ENCODE measurements around the gene GADD45B.

Gene GADD45B, protein sequence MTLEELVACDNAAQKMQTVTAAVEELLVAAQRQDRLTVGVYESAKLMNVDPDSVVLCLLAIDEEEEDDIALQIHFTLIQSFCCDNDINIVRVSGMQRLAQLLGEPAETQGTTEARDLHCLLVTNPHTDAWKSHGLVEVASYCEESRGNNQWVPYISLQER

DNA sequence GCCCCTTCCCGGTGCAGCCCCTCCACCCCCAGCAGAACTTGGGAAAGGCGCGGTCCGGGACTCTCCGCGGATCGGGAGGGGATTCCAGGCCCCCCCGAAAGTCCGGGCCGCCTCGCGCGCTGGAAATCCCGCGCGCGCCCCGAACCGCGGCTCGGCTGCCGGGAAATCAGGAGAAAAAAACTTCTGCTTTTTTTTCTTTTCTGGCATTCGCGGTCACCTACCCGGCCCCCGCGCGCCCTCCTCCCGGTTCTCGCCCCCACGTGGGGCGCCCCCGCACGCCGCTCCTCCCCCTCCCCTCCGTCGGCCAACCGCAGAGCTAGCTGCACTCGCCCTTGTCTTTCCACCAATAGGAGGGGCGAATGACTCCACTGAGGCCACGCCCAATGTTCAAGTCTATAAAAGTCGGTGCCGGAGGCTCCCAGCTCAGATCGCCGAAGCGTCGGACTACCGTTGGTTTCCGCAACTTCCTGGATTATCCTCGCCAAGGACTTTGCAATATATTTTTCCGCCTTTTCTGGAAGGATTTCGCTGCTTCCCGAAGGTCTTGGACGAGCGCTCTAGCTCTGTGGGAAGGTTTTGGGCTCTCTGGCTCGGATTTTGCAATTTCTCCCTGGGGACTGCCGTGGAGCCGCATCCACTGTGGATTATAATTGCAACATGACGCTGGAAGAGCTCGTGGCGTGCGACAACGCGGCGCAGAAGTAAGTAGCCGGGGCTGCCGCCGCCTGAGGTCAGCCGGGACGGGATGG, at the start of gene GADD45B:
Gene GADD45B (plus strand): TSS at position 426 of the 749 bp plus-strand sequence. CDS start 232 bp downstream, at position 658.
- DNase-seq (ENCODE audit: low spot score), result peak; percentile 99

DNA sequence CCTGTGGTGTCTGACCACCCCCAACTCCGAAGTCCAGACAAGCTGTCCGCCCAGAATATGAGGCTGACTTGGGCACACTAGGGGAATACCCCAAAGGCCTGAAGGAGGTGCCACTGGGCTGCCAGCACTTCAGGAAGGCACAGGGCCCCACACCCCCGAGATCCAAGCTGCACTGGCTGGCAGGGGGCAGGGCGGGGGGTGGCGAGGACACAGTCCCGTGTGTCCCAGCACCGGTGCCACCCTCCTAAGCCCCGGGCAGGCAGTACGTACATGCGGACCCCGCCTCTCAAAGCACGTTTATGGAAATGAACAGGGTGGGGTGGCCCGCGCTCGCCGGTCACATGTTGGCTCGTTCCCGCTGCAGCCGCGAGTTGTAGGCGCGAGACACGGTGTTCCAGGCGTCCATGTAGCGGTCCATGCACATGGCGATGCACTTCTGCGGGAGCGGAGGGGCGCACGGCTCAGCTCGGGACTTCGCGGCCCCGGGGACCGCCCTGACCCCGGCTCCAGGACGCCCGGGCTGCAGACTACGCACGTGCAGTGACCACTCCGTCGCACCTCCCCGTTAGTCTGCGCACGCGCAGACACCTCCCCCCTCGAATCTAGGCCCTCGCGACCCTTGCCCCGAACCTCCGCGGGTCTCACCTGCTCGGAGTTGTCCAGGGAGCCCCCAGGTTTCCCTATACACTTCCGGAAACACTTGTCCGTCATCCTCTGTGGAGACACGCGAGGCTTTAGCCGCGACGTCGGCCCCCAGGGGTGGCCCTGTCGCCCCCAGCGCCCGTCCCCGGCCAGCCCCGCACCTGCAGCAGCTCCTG, 49.1 kb upstream of the GADD45B start:
- DNase-seq (ENCODE audit: low spot score), result peak; percentile 83

DNA sequence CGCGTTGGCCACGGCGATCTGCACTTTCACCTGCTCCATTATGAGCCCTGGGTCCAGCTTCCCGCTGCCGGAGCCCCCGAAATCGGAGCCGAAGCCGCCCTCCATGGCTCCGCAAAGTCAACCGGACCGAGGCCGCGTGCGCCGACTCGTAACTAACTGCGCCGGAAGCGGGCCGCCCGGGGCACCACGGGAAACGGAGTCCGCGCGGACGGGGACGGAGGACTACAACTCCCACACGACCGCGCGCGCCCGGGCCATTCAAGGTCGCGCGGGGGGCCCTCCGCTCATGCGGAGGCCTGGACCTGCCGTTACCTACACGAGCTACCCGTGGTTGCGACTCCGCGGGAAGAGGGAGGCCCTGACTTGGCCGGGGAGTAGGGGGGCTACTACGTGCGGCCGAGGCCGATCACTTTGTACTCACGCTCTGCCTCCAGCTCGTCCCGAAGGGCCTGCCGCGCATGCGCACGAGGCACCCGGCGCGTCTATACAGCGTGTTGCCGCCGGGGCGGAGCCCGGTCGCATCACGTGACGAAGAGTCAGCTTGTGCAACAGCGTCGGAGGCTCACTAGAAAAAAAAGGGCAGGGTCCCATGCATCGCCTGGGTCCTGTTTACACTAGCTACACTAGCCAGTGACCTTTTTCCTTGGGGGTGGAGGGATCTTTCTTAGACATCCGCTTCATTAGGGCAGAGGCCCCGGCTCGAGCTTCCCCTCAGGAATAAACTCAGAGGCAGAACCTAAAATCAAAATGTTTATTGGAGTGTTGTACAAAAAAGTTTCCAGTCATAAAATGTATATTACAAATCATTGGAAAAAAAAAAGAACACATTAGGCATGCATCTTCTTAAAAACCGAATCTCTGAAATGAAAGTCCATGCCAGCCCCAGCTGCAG, 48.3 kb upstream of the GADD45B start, which contains the start of gene TIMM13:
Gene TIMM13 (minus strand): TSS at position 158 of the 892 bp plus-strand sequence. CDS start 53 bp downstream, at position 105.
- peak; percentile 95 for DNase-seq (ENCODE audit: low spot score)

DNA sequence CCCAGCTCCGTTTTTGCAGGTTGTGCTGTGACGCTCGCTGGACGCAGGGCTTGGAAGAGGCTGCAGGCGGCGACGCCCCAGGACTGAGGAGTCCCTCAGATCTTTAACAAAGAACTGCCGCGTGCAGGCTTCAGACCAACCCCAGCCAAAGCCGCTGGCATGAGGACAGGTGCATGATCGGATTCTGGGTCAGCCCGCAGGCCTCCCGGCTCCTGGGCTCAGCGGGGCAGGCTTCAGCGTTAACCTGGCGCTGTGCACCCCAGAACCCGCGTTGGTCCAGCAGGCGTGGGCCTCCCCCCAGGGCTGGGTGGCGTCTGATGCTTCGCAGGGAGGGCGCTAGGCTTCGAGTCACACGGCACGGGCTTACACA, 47.6 kb upstream of the GADD45B start:
- no peak for DNase-seq (ENCODE audit: low spot score)

DNA sequence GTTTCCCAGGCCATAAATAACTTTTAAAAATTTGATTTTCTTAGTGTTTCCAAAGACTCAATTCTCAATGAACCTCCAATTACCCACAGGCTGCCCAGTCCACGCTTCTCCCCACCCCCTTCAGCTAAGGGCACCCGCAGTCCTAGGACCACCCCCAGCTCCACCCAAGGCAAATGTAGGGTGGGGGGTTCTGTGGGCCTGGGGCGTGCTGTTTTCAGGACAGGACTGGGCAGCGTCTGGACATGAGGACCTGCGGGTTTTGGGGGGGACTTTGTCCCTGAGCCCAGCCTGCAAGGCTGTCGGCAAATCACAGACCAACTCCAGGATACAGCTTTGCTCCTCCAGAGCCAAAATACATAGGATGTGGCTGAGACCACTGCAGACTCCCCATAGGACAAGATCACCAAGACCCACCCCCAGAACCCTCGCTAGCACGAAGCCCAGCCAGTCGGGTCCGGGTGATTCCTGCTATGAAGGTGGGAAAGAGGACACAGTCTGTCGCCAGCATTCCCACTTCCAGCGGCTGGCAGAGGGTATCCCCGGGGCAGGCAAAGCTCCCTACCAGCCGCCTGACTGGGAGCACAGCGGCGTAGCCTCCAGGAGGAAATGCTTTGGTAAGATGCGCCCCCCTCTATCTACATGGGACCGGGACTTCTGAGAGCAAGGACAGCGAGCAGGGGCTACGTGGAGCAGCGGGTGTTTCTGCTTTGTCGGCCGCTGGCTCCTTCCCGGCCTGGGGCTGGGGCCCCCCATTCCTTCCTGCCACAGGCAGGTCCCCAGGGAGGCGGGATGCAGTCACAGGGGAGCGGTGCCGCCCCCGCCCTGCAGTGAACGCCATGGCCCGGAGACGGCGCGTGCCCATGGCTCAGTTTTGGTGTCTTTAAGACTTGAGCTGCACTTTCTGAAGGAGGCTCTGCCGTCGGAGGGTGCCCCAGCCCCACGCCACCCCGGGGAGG, 46.9 kb upstream of the GADD45B start:
- no peak for DNase-seq (ENCODE audit: low spot score)

DNA sequence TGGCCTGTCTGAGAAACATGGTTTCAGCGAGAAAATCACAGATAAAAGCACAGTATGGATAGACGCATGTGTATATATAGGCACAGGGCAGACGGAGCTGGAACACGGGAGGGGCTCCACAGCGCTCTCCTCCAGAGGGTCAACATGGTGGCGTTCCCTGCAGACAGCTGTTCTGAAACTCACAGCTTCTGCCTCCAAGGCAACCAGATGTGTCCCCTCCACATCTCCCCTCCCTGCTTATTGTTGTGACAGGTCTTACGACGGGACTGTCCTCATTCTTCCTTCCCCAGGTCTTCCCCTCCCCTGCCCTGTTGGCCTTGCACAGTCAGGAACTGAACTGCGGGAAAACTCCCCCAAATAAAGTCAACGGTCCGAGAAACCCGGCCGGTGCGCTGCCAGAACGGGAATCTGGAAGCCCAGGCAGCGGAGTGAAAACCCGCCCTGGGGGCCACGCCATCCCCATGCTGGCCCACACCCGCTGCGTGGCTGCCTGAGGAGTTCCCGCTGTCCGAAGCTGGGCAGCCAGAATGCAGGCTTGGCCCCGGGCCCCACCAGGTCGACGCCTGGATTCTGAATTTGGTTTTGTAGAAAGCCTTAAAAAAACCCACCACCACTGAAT, 45.9 kb upstream of the GADD45B start:
- DNase-seq (ENCODE audit: low spot score), result no peak

DNA sequence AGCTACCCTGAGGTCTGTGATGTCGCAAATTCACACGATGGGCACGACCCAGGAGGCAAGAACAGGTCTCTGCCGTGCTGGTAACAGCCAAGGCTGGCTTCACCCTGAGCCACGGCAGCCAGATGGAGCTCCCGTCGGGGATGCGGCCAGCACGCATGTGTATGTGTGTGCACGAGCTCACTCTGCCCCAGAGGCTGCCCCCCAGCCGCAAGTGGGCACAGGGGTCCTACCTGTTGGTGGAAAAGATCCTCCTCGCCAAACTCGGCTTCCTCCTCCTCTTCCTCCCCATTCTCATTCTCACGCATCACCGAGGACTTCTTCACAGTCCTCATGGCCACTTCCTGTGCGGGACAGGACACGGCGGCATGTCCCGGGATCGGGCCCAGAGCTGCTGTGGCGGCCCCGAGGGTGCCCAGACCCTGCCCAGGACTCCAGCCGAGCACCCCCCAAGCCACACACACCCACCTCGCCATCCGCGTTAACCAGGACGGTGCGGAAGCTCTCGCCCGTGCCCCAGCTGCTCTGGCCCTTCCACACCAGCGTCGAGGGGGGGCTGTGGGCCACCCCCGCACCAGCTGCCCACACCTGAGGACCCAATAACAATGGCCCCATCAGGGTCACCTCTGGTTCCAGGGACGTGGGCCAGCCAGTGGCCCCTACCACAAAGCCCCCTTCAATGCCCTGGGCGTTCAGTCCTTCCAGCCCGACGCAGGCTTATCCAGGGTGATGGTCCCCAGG, 44.4 kb upstream of the GADD45B start:
- no peak for DNase-seq (ENCODE audit: low spot score)

DNA sequence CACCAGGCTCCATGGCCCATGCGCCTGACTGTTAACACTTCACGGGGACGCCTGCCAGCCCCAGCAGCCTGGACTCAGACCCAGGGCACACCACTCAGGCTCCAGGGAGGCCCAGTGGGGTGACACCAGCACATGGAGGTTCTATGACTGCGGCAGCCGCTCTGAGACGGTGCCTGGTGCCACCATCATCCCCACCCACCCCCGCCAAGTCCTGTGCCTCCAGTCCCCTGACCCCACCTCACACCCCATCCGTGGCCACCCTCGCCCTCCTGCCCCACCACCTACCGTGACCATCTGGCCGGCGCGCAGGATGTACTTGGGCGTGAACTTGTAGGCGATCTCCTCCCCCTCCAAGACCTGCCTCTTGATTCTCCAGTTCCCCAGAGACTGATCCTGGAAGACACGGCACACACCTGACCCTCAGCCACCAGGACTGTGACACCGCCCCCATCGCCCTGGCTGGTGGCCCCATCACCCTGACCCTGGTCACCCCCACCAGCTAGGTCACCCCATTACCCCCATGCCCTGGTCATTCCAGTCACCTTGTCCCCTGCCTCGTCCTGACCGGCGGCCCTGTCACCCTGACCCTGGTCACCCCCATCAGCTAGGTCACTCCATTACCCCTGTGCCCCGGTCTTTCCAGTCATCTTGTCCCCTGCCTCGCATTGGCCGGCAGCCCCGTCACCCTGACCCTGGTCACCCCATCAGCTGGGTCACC, 43.6 kb upstream of the GADD45B start:
- no peak for DNase-seq (ENCODE audit: low spot score)

DNA sequence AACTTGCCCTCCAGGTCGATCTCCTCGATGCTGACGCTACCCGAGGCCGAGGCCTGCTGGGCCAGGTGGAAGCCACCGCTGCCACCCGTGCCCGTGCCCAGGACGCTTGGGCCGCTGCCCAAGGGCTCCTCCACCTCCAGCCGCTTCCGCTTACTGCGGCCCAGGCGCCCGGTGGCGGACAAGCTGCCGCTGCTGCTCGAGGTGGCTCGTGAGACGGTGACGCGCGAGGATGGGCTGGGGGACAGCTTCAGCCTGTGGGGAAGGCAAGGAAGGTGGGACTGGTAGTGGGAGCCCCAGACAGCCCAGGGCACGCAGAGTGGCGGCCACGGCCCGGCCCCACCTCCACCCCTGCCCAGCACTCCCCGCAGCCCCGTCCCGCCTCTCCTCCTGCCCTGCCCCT, 42.1 kb upstream of the GADD45B start:
- DNase-seq (ENCODE audit: low spot score), result no peak

DNA sequence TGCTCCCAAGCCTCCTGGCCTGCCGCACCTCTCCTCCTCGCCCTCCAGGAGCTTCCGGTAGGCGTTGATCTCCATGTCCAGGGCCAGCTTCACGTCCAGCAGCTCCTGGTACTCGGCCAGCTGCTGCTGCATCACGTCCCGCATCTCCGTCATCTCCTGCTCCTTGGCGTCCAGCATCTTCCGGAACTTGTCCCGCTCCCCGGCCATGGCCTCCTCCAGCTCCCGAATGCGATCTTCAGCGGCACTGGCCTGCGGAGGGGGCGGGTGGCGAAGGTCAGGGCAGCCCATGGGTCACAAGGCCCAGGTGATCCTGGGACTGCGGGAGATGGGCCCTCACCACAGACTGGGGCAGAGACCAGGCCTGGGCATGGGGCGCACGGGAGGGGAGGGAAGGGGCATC, 41.7 kb upstream of the GADD45B start:
- no peak for DNase-seq (ENCODE audit: low spot score)

DNA sequence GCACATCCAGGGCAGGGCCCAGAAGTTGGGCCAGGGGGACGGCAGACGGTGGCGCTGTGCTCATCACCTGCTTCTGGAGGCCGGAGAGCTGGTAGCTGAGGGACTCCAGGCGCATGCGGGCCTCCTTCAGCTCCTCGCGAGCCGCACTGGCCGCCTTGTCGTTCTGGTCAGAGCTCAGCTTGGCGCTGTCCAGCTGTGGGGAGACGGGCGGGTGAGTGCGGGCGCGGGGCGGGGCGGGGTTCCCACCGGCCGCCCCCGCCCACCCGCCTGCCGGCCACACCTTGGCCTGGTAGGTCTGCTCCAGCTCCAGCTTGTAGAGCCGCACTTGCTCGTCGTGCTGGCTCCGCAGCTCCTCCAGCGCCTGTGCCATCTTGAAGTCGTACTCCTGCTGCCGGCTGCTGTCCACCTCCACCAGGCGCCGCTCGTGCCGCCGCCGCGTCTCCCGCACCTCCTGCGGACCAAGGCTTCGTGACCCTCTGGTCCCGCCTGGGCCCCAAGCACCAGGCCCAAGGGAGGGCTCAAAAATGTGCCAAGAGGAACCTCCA, 41.1 kb upstream of the GADD45B start:
- no peak for DNase-seq (ENCODE audit: low spot score)

DNA sequence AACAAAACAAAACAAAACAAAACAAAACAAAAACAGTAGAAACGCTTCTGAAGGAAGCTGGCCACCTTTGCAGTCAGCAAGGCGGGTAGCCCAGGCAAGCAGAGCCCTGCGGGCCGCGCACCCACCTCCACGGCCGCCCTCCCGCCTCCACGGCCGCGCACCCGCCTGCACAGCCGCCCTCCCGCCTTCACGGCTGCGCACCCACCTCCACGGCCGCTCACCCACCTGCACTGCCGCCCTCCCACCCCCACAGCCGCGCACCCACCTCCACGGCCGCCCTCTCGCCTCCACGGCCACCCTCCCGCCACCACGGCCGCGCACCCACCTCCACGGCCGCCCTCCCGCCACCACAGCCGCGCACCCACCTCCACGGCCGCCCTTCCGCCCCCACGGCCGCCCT, 39.5 kb upstream of the GADD45B start:
- no peak for DNase-seq (ENCODE audit: low spot score)

DNA sequence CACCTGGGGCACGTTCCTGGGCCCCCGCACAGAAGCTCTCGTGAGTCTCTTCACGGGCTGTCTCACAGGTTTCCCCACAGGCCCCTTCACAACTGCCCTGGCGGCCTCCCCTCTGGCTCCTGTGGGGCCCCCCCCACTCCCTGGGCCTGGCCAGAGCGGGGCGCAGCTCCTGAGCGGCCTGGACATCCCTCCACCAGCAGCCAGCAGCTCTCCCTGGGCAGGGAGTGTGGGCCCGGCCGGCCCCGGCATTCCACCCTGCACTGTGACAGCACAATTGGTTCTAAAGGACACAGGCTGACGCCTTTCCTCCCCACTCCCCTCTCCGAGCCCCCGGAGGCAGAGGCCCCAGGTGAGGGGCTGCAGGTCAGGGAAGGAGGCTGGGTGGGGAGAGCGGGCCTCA, 39.0 kb upstream of the GADD45B start:
- no peak for DNase-seq (ENCODE audit: low spot score)

DNA sequence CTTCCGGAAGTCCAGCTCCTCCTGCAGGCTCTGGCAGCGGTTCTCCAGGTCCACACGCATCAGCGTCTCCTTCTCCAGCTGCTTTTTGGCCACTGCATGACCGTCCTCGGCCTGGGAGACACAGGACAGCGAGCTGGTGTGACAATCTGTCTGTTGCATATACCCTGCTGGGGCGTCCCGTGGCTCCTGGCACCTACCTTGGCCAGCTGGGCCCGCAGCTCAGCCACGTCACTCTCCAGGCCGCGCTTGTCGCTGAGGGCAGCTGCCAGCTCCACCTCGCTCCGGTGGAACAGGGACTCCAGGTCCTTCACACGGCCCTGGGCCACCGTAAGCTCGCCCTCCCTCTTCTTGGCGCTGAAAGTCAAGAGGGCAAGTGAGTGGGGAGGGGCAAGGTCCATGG, 37.7 kb upstream of the GADD45B start:
- DNase-seq (ENCODE audit: low spot score), result no peak

DNA sequence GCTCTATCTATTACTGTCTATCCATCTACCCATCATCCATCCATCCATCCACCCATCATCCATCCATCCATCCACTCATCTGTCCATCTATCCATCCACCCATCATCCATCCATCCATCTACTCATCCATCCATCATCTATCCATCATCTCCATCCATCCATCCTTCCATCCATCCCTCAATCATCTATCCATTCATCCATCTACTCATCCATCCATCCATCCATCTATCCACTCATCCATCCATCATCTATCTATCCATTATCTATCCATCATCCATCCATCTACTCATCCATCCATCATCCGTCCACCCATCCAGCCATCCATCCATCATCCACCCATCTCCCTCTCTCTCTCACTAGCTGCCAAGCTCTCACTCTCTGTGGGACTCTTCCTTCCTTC, 35.4 kb upstream of the GADD45B start:
- no peak for DNase-seq (ENCODE audit: low spot score)

DNA sequence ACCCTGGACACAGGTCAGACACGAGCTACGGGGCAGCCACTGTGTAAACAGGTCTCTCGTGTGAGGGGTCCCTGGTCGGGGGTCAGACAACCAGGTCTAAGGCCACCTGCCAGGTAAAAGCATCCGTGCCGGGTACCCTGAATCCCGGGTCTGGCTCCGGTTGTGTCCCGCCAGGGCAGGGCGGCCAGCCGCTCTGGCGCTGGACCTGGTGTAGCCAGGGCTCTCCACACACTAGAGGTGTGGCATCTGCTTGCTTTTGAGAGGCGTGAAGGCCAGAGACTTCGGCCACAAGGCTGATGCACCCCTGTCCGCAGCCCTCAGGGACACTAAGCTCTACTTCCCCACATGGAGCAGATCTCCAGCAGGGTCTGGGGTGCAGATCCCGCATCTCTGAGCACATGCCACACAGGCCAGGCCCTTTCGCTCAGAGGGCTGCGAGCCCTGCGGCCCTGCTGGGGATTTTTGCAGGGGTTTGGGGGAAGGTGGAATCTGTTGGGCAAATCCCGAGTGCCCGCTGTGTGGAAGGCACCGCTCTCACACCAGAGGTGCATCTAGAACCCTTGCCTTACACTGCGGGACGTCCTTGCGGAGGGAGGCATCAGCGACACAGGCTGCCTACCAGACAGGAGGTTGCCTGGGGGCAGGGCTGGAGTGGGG, 34.7 kb upstream of the GADD45B start:
- no peak for DNase-seq (ENCODE audit: low spot score)

DNA sequence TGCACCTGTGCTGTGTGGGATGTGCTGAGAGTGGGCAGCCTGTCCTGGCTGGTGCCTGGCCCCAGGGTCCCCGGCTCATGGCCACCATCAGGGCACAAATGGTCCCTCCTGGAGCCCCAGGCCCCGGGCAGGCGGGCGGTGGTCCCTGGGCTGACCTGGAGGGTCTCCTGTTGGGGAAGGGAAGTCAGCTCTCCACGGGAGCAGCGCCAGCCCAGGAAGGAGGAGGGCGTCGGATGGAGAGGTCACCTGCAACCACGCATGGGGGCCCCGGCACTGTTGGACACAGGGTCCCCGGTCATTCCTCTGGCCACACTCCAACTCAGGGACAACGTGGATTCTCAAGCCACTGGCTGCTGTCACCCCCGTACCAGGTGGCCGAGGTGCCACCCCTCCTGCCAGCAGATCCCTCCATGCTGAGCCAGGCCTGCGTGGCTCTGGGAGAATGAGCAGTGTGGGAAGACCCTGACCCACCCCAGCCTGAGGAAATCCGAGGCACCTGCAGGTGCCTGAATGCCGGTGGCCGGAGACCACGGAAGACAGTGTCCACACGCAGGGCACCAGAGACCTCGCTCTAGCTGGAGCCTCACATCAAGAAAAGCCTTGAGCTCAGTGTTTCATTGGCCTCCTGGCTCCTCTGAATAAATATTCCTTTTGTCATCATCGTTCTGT, 32.7 kb upstream of the GADD45B start:
- DNase-seq (ENCODE audit: low spot score), result no peak

DNA sequence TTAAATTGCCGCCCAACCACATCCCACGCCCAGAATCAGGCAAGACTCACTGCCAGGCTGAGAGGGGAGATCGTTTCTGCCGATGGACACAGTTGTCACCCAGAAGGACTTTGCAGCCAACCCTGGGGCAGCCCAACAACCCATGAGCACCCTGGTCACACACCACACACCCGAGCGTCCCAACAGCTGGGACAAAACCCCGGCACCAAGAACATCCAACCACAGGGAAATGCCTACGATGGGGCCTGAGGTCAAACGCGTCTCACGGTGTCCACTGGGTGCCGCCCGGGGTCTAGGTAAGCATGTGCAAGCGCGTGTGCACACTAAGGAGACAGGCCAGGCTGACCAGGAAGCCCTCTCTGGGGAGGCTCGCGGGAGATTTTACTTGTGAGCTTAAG, 32.1 kb upstream of the GADD45B start:
- no peak for DNase-seq (ENCODE audit: low spot score)

All from HuH-7 (cell line).